Ishikawa (cell line): ENCODE measurements around the gene NPTXR.

Experiments
- CEBPB ChIP-seq: IDR thresholded peaks from 2 replicates; pipeline ENCODE4 v1.6.1; 2012
- CREB1 ChIP-seq: IDR thresholded peaks from 2 replicates; pipeline ENCODE4 v1.6.1; 2012; ENCODE audit warnings: low read depth
- EGR1 ChIP-seq: IDR thresholded peaks from 2 replicates; pipeline ENCODE4 v1.6.1; 2012
- EP300 ChIP-seq: IDR thresholded peaks from 2 replicates; pipeline ENCODE4 v1.6.1; 2012; ENCODE audit warnings: borderline replicate concordance
- FOXM1 ChIP-seq: IDR thresholded peaks from 2 replicates; pipeline ENCODE4 v1.6.1; 2012; ENCODE audit warnings: low read depth, borderline replicate concordance
- MAX ChIP-seq: IDR thresholded peaks from 2 replicates; pipeline ENCODE4 v1.6.1; 2012
- NFIC ChIP-seq: IDR thresholded peaks from 2 replicates; pipeline ENCODE4 v1.6.1; 2012
- RAD21 ChIP-seq: IDR thresholded peaks from 2 replicates; pipeline ENCODE4 v1.6.1; 2012; ENCODE audit warnings: low read depth
- REST ChIP-seq: IDR thresholded peaks from 2 replicates; pipeline ENCODE4 v1.6.1; 2012; ENCODE audit warnings: low read depth, mild to moderate bottlenecking
- TAF1 ChIP-seq: IDR thresholded peaks from 2 replicates; pipeline ENCODE4 v1.6.1; 2012; ENCODE audit warnings: low read depth, mild to moderate bottlenecking
- TCF12 ChIP-seq: IDR thresholded peaks from 2 replicates; pipeline ENCODE4 v1.6.1; 2012; ENCODE audit warnings: low read depth
- TEAD4 ChIP-seq: IDR thresholded peaks from 2 replicates; pipeline ENCODE4 v1.6.1; 2012
- USF1 ChIP-seq: IDR thresholded peaks from 2 replicates; pipeline ENCODE4 v1.6.1; 2012
- YY1 ChIP-seq: IDR thresholded peaks from 2 replicates; pipeline ENCODE4 v1.6.1; 2012; ENCODE audit warnings: low read depth
- ZBTB7A ChIP-seq: IDR thresholded peaks from 2 replicates; pipeline ENCODE4 v1.6.1; 2012; ENCODE audit warnings: low read depth

The NPTXR gene

GRCh38 chr22:38879961-38880360 lies 36.1 kb upstream of the NPTXR start:
- TF ChIP-seq ZBTB7A (no peak), RAD21 (no peak), TCF12 (no peak), MAX (no peak), CEBPB (no peak), EP300 (no peak), EGR1 (no peak), NFIC (no peak), CREB1 (no peak), REST (no peak), YY1 (no peak), TEAD4 (no peak), FOXM1 (no peak), USF1 (no peak), TAF1 (no peak)

GRCh38 chr22:38879108-38879729 lies 35.4 kb upstream of the NPTXR start:
- TF ChIP-seq USF1 (no peak), REST (no peak), MAX (no peak), FOXM1 (no peak), CREB1 (no peak)

- TF ChIP-seq RAD21 (no peak), TEAD4 (no peak), ZBTB7A (no peak), CREB1 (no peak), CEBPB (no peak), USF1 (no peak), TCF12 (no peak)
These were observed 34.2 kb upstream of the NPTXR start for GRCh38 chr22:38878001-38878400.

- TF ChIP-seq TAF1, result no peak
- TF ChIP-seq TEAD4, result no peak
- TF ChIP-seq YY1, result no peak
- no peak for TF ChIP-seq TCF12
- TF ChIP-seq RAD21, result no peak
- no peak for TF ChIP-seq CEBPB
- TF ChIP-seq EGR1, result no peak
- TF ChIP-seq USF1, result no peak
- TF ChIP-seq NFIC, result no peak
- no peak for TF ChIP-seq REST
- TF ChIP-seq MAX, result no peak
- no peak for TF ChIP-seq CREB1
- TF ChIP-seq ZBTB7A, result no peak
- TF ChIP-seq EP300, result no peak
- TF ChIP-seq FOXM1, result no peak
These were observed 30.8 kb upstream of the NPTXR start for GRCh38 chr22:38874529-38875222.
